Smooth muscle cell (in vitro differentiated cells): ENCODE data around the gene SKAP2. TPM values are rescaled to one million over a fixed set of nuclear protein-coding genes. Genes with fewer than 3 reads are reported as not detected.

Source experiments
- DNase-seq: peaks from one replicate; lab custom pipeline; 2025; ENCODE audit not compliant: unreplicated experiment; lab: John Stamatoyannopoulos, UW
- H2AFZ ChIP-seq: fragments of 200-600 bp; sonication (generic); 2 replicates; pipeline ENCODE4 v1.6.0; 2016; ENCODE audit warnings: antibody characterized with exemption, low read depth, mild to moderate bottlenecking
- H3F3A ChIP-seq: fragments of 200-600 bp; sonication (generic); 2 replicates; pipeline ENCODE4 v1.6.0; 2017; ENCODE audit warnings: antibody characterized with exemption, low read depth
- H3K27ac ChIP-seq: fragments of 200-600 bp; sonication (generic); 2 replicates; pipeline ENCODE4 v1.5.1; 2016; ENCODE audit warnings: low read depth, mild to moderate bottlenecking
- H3K27me3 ChIP-seq: fragments of 200-600 bp; sonication (generic); 2 replicates; pipeline ENCODE4 v1.6.1; 2016; ENCODE audit warnings: low read depth, mild to moderate bottlenecking
- H3K36me3 ChIP-seq: fragments of 200-600 bp; sonication (generic); 2 replicates; pipeline ENCODE4 v1.5.1; 2016; ENCODE audit warnings: low read depth
- H3K4me1 ChIP-seq: fragments of 200-600 bp; sonication (generic); 2 replicates; pipeline ENCODE4 v1.5.1; 2016; ENCODE audit warnings: low read depth
- H3K4me2 ChIP-seq: fragments of 200-600 bp; sonication (generic); 2 replicates; pipeline ENCODE4 v1.6.0; 2016; ENCODE audit warnings: mild to moderate bottlenecking
- H3K4me3 ChIP-seq: fragments of 200-600 bp; sonication (generic); 2 replicates; pipeline ENCODE4 v1.5.1; 2016; ENCODE audit warnings: mild to moderate bottlenecking
- H3K79me2 ChIP-seq: fragments of 200-600 bp; sonication (generic); 2 replicates; pipeline ENCODE4 v1.6.0; 2016; ENCODE audit warnings: low read depth, mild to moderate bottlenecking
- H3K9ac ChIP-seq: fragments of 200-600 bp; sonication (generic); 2 replicates; pipeline ENCODE4 v1.6.0; 2016; ENCODE audit warnings: low read depth
- H3K9me3 ChIP-seq: fragments of 200-600 bp; sonication (generic); replicated peaks from 2 replicates; pipeline ENCODE4 v1.5.1; 2016; ENCODE audit warnings: low read depth
- H4K20me1 ChIP-seq: fragments of 200-600 bp; sonication (generic); 2 replicates; pipeline ENCODE4 v1.6.0; 2016; ENCODE audit warnings: low read depth
- CTCF ChIP-seq: fragments of 200-600 bp; sonication (generic); IDR thresholded peaks from 2 replicates; pipeline ENCODE4 v1.5.1; 2017; ENCODE audit warnings: borderline replicate concordance, mild to moderate bottlenecking, antibody characterized with exemption; ENCODE audit not compliant: insufficient read depth, poor library complexity, severe bottlenecking
- WGBS: methylation state at CpG from one replicate; pipeline ENCODE4 v1.1.7; 2016; ENCODE audit warnings: low lambda C conversion rate; 5-methylcytosine and 5-hydroxymethylcytosine counted together
- polyA plus RNA-seq: library from polyadenylated mRNA; unstranded; fragments of >200 nt; fragmentation: Nextera tagmentation; extraction: Ambion mirVana; gene quantifications from 2 replicates; pipeline ENCODE4 v1.2.1, GENCODE V29; 2016
- total RNA-seq: library from RNA; depleted of rRNA; stranded (reverse); fragments of >200 nt; gene quantifications from 2 replicates; pipeline ENCODE4 v1.2.3, GENCODE V29; 2014

Gene SKAP2
- total and polyA plus RNA-seq, 2 experiments from 2014 or later: 7.7 to 14.8 TPM

GRCh38 chr7:26794541-26794940 is 69.8 kb downstream of the SKAP2 start:
- H3K9me3 ChIP-seq: no peaks in the 10 kb centered on the region
- H3K4me3 ChIP-seq: no peak overlapping the region
- H3K36me3 ChIP-seq: no peaks in the 10 kb centered on the region
- no peaks in the 10 kb centered on the region for H3K4me1 ChIP-seq
- TF ChIP-seq CTCF: no peak
- H3K79me2 ChIP-seq: no peaks in the 10 kb centered on the region
- no peak for DNase-seq
- no peak overlapping the region for H3K27ac ChIP-seq
- H3K9ac ChIP-seq: no peak overlapping the region
- H3K4me2 ChIP-seq: no peak overlapping the region
- WGBS: 70% methylated on average over 2 of the region's 2 CpGs
- H2AFZ ChIP-seq: no peak overlapping the region
- no peaks in the 10 kb centered on the region for H3F3A ChIP-seq
- H4K20me1 ChIP-seq: no peaks in the 10 kb centered on the region
- no peaks in the 10 kb centered on the region for H3K27me3 ChIP-seq

GRCh38 chr7:26792576-26792975 is 71.8 kb downstream of the SKAP2 start:
- no peaks in the 10 kb centered on the region for H4K20me1 ChIP-seq
- H3K36me3 ChIP-seq: no peaks in the 10 kb centered on the region
- no peaks in the 10 kb centered on the region for H3K79me2 ChIP-seq
- H3K27ac ChIP-seq: no peak overlapping the region
- H3K27me3 ChIP-seq: no peaks in the 10 kb centered on the region
- H3F3A ChIP-seq: no peaks in the 10 kb centered on the region
- H3K4me1 ChIP-seq: no peaks in the 10 kb centered on the region
- H3K9ac ChIP-seq: no peak overlapping the region
- H2AFZ ChIP-seq: no peak overlapping the region
- no peak for DNase-seq
- no peaks in the 10 kb centered on the region for H3K9me3 ChIP-seq
- no peak for TF ChIP-seq CTCF
- H3K4me2 ChIP-seq: no peak overlapping the region
- no peak overlapping the region for H3K4me3 ChIP-seq

GRCh38 chr7:26792006-26792405 is 72.4 kb downstream of the SKAP2 start:
- DNase-seq: no peak
- H3K27ac ChIP-seq: no peak overlapping the region
- TF ChIP-seq CTCF: no peak
- H3K9ac ChIP-seq: no peak overlapping the region
- H3K9me3 ChIP-seq: no peaks in the 10 kb centered on the region
- no peaks in the 10 kb centered on the region for H3K36me3 ChIP-seq
- H4K20me1 ChIP-seq: no peaks in the 10 kb centered on the region
- no peak overlapping the region for H2AFZ ChIP-seq
- no peak overlapping the region for H3K4me2 ChIP-seq
- no peaks in the 10 kb centered on the region for H3K79me2 ChIP-seq
- no peaks in the 10 kb centered on the region for H3F3A ChIP-seq
- no peaks in the 10 kb centered on the region for H3K4me1 ChIP-seq
- no peaks in the 10 kb centered on the region for H3K27me3 ChIP-seq
- H3K4me3 ChIP-seq: no peak overlapping the region

GRCh38 chr7:26789481-26790184 is 74.8 kb downstream of the SKAP2 start:
- Histone ChIP-seq H3F3A (no peaks in the 10 kb centered on the region), H3K27me3 (no peaks in the 10 kb centered on the region), H3K9ac (no peak overlapping the region), H4K20me1 (no peaks in the 10 kb centered on the region), H3K4me2 (no peak overlapping the region), H3K4me3 (no peak overlapping the region), H3K36me3 (no peaks in the 10 kb centered on the region), H3K27ac (no peak overlapping the region), H3K9me3 (no peaks in the 10 kb centered on the region), H3K79me2 (no peaks in the 10 kb centered on the region), H3K4me1 (no peaks in the 10 kb centered on the region), H2AFZ (no peak overlapping the region)
- no peak for TF ChIP-seq CTCF
- DNase-seq: no peak
- 95% methylated on average over 5 of the region's 5 CpGs for WGBS
